Vagina (tissue), 2 donors: ENCODE data around the gene TSEN15.

Experiments
- POLR2A ChIP-seq, 2 donors: fragments of 450-650 bp; IDR thresholded peaks; one replicate each; pipeline ENCODE4 v1.6.1; 2017; ENCODE audit warnings: antibody characterized with exemption in 2 of 2, mild to moderate bottlenecking in 2 of 2, moderate library complexity in 2 of 2
- POLR2AphosphoS5 ChIP-seq, 2 donors: sonication (generic); formaldehyde crosslinking; IDR thresholded peaks; one replicate each; pipeline ENCODE4 v1.9.0; 2017; ENCODE audit warnings: antibody characterized with exemption in 2 of 2, mild to moderate bottlenecking in 2 of 2, low read depth in 1 of 2; ENCODE audit not compliant: insufficient read depth in 1 of 2

DNA sequence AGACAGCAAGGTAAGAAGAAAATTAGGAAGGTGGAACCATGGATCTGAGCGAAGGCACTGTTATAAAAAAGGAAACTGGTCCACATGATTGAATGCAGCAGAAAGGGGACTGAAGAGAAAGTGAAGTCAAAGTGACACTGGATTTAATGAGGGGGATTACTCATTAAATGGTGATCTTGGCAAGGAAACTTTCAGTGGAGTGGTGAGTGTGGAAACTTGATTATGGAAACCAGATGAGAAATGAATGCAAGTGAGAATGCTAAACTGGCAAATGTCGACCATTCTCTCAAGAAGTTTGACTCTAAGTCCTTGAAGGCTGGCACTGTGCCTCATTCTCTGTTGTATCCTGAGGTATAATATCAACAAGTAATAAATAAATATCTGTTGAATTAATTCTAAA, 37.3 kb upstream of the TSEN15 start:
- TF ChIP-seq POLR2A (IDR thresholded peaks at IDR 0.05), result no peak
- no peak for TF ChIP-seq POLR2AphosphoS5 (IDR thresholded peaks at IDR 0.05; ENCODE audit: insufficient read depth in 1 of 2, low read depth in 1 of 2)
